GM21447 (cell line): Measurements from ENCODE around the gene SRXN1.

Source experiments
- ATAC-seq: cut with Tn5 transposase; IDR thresholded peaks from one replicate; pipeline ENCODE4 v1.9.1; 2021; ENCODE audit not compliant: unreplicated experiment

The SRXN1 gene

GRCh38 chr20:675453-676314 lies 22.7 kb upstream of the SRXN1 start, which contains the start of gene SCRT2:
Gene SCRT2, minus strand, starts transcription at chr20:675802. Its CDS starts 201 bp downstream, at chr20:675601.
- no peak for ATAC-seq

GRCh38 chr20:675033-675452 lies 22.0 kb upstream of the SRXN1 start:
- ATAC-seq = no peak

GRCh38 chr20:673603-674001 lies 20.6 kb upstream of the SRXN1 start:
- ATAC-seq = no peak

- ATAC-seq = no peak
Measured at GRCh38 chr20:672963-673602, 20.1 kb upstream of the SRXN1 start.

- no peak for ATAC-seq
Measured at GRCh38 chr20:671252-672030, 18.4 kb upstream of the SRXN1 start.

GRCh38 chr20:669573-669972 lies 16.6 kb upstream of the SRXN1 start:
- ATAC-seq = no peak

GRCh38 chr20:668638-669037 lies 15.6 kb upstream of the SRXN1 start:
- ATAC-seq = no peak

GRCh38 chr20:668050-668449 lies 15.1 kb upstream of the SRXN1 start:
- ATAC-seq = no peak

GRCh38 chr20:667351-668034 lies 14.5 kb upstream of the SRXN1 start:
- no peak for ATAC-seq

GRCh38 chr20:666877-667276 lies 13.9 kb upstream of the SRXN1 start:
- ATAC-seq = no peak

- ATAC-seq = no peak
Measured at GRCh38 chr20:665276-665675, 12.3 kb upstream of the SRXN1 start.

GRCh38 chr20:664576-664975 lies 11.6 kb upstream of the SRXN1 start:
- ATAC-seq = no peak

GRCh38 chr20:664151-664550 lies 11.2 kb upstream of the SRXN1 start:
- no peak for ATAC-seq

- ATAC-seq = no peak
Measured at GRCh38 chr20:663315-664090, 10.5 kb upstream of the SRXN1 start.

GRCh38 chr20:662277-663192 lies 9.5 kb upstream of the SRXN1 start:
- ATAC-seq = no peak

- no peak for ATAC-seq
Measured at GRCh38 chr20:661474-662270, 8.7 kb upstream of the SRXN1 start.

- no peak for ATAC-seq
Measured at GRCh38 chr20:658731-659291, 5.8 kb upstream of the SRXN1 start.

GRCh38 chr20:658202-658601 lies 5.2 kb upstream of the SRXN1 start:
- ATAC-seq = no peak
